Measurements from ENCODE around the gene KRT76. TPM values are rescaled to one million over a fixed set of nuclear protein-coding genes. Genes with fewer than 3 reads are reported as not detected.

Gene KRT76
- total RNA-seq, 1 donor: not detected

GRCh38 chr12:52791271-52792184 is 14.4 kb upstream of the KRT76 start:
- H3K4me3 ChIP-seq (ENCODE audit: low read depth, low read length): no peak overlapping the region
- no peak for DNase-seq (ENCODE audit: low read depth)
- TF ChIP-seq CTCF (IDR thresholded peaks at IDR 0.05; ENCODE audit: insufficient read depth, low read depth, low read length): no peak

DNA sequence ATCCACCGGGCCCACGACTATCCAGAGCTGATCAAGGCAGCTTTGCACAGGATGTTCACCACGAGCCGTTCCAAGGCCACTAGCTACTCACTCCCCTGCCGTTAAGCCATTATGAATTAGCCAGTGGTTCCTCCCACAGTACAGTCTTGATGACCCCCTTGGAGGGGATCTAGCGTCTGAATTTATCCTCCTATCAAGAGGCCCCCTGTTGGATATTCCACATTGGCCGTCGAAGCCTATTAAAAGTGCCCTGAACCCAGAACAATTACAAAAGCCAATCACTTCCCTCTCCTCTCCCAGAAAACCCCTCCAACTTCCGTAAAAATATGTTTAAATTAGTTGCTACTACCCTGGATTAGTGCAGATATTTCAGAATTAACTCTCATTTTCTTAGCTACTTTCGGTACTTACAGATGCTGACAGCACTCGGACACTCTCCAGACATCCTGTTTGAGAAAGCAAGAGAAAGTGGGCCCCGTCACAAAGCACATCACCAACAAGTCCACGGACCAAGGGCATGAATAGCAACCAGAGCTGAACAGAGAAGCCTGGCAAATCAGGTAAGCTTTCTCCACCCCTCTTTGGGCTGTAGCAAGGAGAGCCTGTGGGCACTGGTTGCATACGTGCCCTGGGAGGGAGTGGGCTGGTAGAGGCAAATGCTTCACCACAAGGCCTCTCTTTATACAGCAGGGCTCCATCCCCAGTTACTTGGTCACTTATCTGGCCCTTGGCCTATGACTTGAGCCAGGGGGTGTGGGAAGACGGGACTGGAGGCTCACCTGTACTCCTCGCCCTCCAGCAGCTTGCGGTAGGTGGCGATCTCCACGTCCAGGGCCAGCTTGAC is 13.5 kb upstream of the KRT76 start:
- H3K4me3 ChIP-seq (ENCODE audit: low read depth, low read length): no peak overlapping the region

GRCh38 chr12:52789637-52790426 is 12.7 kb upstream of the KRT76 start:
- no peak for DNase-seq (ENCODE audit: low read depth)
- no peak for TF ChIP-seq CTCF (IDR thresholded peaks at IDR 0.05; ENCODE audit: insufficient read depth, low read depth, low read length)
- no peak overlapping the region for H3K4me3 ChIP-seq (ENCODE audit: low read depth, low read length)

More for the DNA sequence above, 13.5 kb upstream of the KRT76 start:
- peak; percentile 24 for DNase-seq (ENCODE audit: low read depth)
- no peak for TF ChIP-seq CTCF (IDR thresholded peaks at IDR 0.05; ENCODE audit: insufficient read depth, low read depth, low read length)

DNA sequence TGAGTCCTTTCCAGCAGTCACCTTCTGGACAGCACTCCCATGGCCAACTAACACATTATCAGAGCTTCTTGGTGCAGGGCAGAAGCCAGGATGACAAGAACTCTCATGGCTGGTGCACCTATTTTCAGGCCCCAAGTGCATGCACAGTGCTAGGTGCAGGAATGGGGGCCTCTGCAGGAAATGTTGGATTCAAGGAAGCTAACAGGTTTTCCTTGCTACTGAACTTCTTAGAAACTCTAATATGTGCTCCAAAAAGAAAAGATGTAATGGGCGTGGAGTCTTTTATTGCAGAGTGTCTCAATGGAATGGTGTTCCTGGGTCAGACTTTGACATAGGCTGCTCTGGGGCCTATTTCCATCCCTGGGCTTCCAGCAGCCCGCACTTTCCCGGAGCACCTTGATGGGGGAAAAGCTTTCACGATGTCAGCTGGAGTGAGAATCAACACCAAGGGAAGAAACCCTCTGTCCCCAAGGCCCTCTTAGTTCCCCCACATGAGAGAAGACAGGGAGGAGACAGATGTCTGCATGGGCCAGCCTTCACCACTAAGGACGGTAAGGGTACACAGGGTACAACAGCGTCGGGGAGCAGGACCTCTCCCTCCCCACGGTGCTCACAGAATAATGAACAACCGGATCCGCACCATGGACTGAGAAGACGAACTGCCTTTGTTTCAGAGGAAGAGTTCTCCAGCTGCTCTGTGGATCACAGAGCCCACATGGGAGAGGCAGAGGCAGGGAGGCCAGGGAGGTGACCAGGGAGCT is 11.9 kb upstream of the KRT76 start:
- H3K4me3 ChIP-seq (ENCODE audit: low read depth, low read length): no peak overlapping the region
- no peak for TF ChIP-seq CTCF (IDR thresholded peaks at IDR 0.05; ENCODE audit: insufficient read depth, low read depth, low read length)
- no peak for DNase-seq (ENCODE audit: low read depth)

- no peak for TF ChIP-seq CTCF (IDR thresholded peaks at IDR 0.05; ENCODE audit: insufficient read depth, low read depth, low read length)
- DNase-seq (ENCODE audit: low read depth): no peak
- H3K4me3 ChIP-seq (ENCODE audit: low read depth, low read length): no peak overlapping the region
Measured at GRCh38 chr12:52788192-52788875, 11.2 kb upstream of the KRT76 start.

All from fibroblast of villous mesenchyme (primary cell).